ENCODE results near the gene LIPE. TPM values are rescaled to one million over a fixed set of nuclear protein-coding genes. Genes with fewer than 3 reads are reported as not detected.

Gene LIPE
- total and polyA plus RNA-seq, 3 experiments from 2014 or later = 5.0 to 22.7 (median 22.2) TPM

DNA sequence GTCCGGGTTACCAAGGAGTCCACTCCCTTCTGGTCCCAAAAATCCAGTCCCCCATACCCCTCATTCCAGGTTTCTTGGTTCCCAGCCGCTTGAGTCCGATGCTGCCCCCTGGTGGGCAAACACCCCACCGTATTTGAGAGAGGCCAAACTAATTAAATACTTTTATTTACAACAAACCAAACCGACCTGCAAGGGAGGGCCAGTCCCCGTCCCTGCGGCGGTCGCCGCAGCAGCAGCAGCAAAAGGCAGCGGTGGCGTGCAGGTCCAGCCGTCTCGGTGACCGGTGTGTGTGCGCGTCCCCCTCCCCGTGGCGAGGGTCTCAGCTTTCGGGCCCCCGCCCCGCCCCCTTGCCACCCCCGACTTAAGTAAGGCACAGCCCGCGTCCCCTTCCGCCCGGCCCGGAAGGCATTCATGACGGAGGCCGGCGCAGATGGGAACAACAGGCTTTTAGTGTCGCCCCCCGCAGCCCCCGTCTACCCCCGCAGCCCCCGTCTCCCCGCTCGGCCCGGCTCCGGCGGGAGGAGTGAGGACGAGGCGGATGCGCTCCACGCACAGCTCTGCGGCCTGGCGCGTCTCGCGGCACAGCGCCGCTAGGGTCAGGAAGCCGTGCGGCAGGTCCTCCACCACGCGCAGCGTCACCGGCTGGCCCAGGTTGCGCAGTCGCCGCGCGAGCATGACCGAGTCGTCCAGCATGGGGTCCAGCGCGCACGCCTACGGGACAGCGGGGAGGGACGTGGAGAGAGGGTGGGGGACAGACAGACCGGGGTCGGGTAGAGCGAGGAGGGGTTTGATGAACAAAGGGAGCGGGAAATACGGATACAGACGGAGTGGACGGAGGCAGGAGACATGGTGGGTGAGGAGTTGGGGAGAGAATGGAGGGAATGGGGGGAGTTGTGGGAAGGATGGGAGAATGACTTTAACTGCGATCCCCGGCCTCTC, 25.6 kb downstream of the LIPE start:
- H3K27ac Mint-ChIP-seq = peak overlapping the region; percentile 22 to 89 (median 81)
- peaks cover 32 to 50% (median 39%) of the 10 kb centered on the region in 3 donors for H3K4me1 Mint-ChIP-seq

DNA sequence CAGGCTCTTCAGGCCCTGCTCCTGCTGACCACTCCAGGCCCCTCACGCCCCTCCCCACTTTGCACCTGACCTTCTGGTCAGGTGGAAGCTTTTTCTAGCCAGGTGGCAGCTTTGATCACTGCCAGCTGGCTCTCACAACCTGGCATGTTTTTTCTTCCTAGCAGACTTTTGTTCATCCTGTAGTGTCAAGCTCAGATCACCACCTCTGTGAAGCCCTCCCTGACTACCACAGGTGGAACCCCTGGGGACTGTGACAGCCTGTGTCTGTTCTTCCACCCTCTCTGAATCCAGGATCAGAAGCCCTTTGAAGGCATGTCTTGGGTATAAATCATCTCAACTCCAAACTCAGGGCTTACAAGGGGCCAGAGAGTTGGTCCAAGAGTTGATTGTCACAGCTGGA, 26.8 kb downstream of the LIPE start:
- Mint-ChIP-seq H3K9me3 (no peaks in the 10 kb centered on the region), H3K27ac (peak overlapping the region in 7 of 8 donors; percentile 8 to 85 (median 64)), H3K4me1 (peaks cover 35 to 54% (median 42%) of the 10 kb centered on the region in 3 donors), H3K4me3 (peak overlapping the region; percentile 20 to 85 (median 70)), H3K27me3 (no peaks in the 10 kb centered on the region), H3K36me3 (peaks cover 0 to 5% (median 0%) of the 10 kb centered on the region in 3 donors)
- Histone ChIP-seq H3K4me1 (ENCODE audit: insufficient read depth, low read length) (peaks cover 23% of the 10 kb centered on the region), H3K4me3 (ENCODE audit: low read length) (no peak overlapping the region), H3K27me3 (ENCODE audit: insufficient read depth, low read length, poor library complexity, severe bottlenecking) (no peaks in the 10 kb centered on the region), H3K9me3 (ENCODE audit: low read length) (no peaks in the 10 kb centered on the region), H3K36me3 (ENCODE audit: insufficient read depth, low read length) (no peaks in the 10 kb centered on the region), H3K27ac (ENCODE audit: low read depth, low read length) (no peak overlapping the region)
- CTCF ChIA-PET = interaction anchor here (0.7 to 2.5 kb wide), 9 partner anchors 11 to 292 kb away, joined by 3 to 11 read pairs (median 3); partner anchors contain the start of gene POU2F2
- POLR2A ChIA-PET = no interaction called here
- no peak for DNase-seq

More for the DNA sequence above, 25.6 kb downstream of the LIPE start:
- Histone ChIP-seq H3K4me1 (ENCODE audit: insufficient read depth, low read length) (peaks cover 19% of the 10 kb centered on the region), H3K9me3 (ENCODE audit: low read length) (no peaks in the 10 kb centered on the region), H3K27ac (ENCODE audit: low read depth, low read length) (peak overlapping the region; percentile 38), H3K27me3 (ENCODE audit: insufficient read depth, low read length, poor library complexity, severe bottlenecking) (no peaks in the 10 kb centered on the region), H3K4me3 (ENCODE audit: low read length) (peak overlapping the region; percentile 59), H3K36me3 (ENCODE audit: insufficient read depth, low read length) (no peaks in the 10 kb centered on the region)
- peaks cover 0 to 7% (median 0%) of the 10 kb centered on the region in 3 donors for H3K36me3 Mint-ChIP-seq
- peak overlapping the region; percentile 81 to 92 (median 84) for H3K4me3 Mint-ChIP-seq
- peak; percentile 61 to 83 (median 70) for DNase-seq
- H3K27me3 Mint-ChIP-seq = no peaks in the 10 kb centered on the region
- ChIA-PET POLR2A (no interaction called here), CTCF (interaction anchor here (0.7 to 2.5 kb wide), 9 partner anchors 9 to 293 kb away, joined by 3 to 11 read pairs (median 4); partner anchors contain the start of gene POU2F2)
- no peaks in the 10 kb centered on the region for H3K9me3 Mint-ChIP-seq

DNA sequence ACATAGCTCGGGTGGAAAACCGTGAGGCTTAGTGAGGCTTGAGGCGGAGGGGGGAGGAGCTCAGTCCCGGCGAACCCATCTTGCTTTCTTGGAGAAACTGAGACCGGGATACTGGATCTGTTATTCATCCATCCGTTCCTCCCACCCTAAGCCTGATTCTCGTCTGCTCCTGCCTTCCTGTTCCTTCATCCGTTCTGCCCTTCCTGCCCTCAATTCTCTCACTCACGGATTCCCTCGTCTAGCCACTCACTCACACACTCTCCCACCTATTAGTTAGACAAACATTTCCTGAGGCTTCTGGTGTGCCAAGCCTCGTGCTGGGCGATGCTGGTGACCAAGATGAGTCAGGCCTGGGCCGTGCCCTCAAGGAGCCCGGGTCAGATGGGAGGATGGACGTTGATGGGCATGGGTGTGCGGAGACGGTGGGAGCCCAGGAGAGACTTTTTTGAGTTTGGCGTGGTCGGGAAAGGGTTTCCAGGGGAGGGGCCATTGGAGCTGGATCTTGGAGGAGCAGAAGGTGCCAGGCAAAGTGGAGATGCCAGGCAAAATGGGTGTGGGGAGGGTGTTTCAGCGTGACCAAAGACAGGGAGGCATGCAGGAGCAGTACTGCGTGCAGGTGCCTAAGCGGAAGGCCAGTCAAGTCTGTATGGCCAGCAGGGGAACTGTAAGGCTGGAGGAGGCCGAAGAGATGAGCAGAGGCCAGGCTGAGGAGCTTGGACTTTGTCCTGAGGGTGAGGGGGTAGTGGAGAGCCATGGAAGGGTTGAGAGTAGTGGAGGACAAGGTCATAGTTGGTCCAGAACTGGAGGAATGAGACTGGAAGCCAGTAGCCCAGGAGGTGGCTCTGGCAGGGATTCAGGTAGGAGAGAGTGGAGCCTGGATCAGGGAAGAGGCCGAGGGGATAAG, 29.7 kb downstream of the LIPE start:
- Mint-ChIP-seq H3K27me3 (no peaks in the 10 kb centered on the region), H3K4me3 (peak overlapping the region; percentile 82 to 95 (median 91)), H3K36me3 (no peaks in the 10 kb centered on the region), H3K27ac (peak overlapping the region; percentile 59 to 96 (median 95)), H3K9me3 (no peaks in the 10 kb centered on the region), H3K4me1 (peaks cover 35 to 54% (median 42%) of the 10 kb centered on the region in 3 donors)
- H3K4me1 ChIP-seq (ENCODE audit: insufficient read depth, low read length) = peaks cover 23% of the 10 kb centered on the region
- no peaks in the 10 kb centered on the region for H3K27me3 ChIP-seq (ENCODE audit: insufficient read depth, low read length, poor library complexity, severe bottlenecking)
- H3K36me3 ChIP-seq (ENCODE audit: insufficient read depth, low read length) = no peaks in the 10 kb centered on the region
- CTCF ChIA-PET = interaction anchor here (0.9 to 1.7 kb wide), 2 partner anchors 11 to 43 kb away, joined by 4 to 6 read pairs; no protein-coding TSS in a partner anchor
- no peaks in the 10 kb centered on the region for H3K9me3 ChIP-seq (ENCODE audit: low read length)
- POLR2A ChIA-PET = interaction anchor here (0.8 to 1.9 kb wide), 4 partner anchors 26 to 141 kb away, joined by 3 to 7 read pairs (median 4); partner anchors contain the start of gene CEACAM1
- H3K4me3 ChIP-seq (ENCODE audit: low read length) = peak overlapping the region; percentile 92
- no peak for DNase-seq
- peak overlapping the region; percentile 69 for H3K27ac ChIP-seq (ENCODE audit: low read depth, low read length)

DNA sequence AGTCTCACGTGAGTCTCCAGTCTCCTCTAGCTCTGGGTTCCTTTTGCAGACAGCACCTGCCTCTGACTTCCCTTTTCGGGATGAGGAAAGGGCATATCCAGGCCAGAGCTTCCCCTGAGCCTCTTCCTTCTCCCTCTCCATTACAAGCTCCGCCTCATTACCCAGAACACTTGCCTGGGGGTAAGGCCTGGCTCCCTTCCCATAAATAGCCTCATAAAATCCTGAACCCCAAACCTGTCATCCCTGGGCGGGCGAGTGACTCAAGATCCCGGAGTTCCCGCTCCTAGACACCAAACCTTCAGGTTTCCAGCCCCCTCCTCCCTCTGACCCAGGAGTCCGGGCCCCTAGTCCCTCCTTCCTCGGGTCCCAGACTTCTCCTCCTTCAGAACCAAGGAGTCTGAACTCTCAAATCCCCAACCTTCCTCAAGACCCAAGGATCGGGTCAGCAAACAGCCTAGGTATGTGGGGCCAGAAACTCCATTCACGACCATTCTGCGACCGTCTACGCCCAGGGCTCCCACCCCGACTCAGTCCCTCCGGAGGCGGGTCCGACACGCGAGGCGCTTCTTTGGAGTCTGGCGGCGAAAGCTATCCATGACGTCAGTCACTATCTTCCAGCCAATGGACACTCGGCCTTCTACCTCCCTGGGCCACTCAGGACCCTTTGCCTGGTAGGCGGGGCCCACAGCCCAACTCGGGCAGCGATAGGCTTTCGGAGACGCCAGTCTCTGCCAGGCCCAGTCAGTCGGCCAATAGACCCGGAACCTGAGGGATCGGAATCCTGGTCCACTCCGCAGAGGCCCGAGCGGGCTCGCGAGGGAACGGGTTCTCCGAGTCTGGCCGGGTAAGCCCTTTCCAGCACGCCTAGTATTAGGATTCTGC, 30.6 kb downstream of the LIPE start:
- ChIA-PET POLR2A (interaction anchor here (0.6 to 1.9 kb wide), 4 partner anchors 27 to 186 kb away, joined by 3 to 7 read pairs (median 4); no protein-coding TSS in a partner anchor), CTCF (interaction anchor here (0.9 to 1.7 kb wide), 2 partner anchors 10 to 44 kb away, joined by 4 to 6 read pairs; no protein-coding TSS in a partner anchor)
- no peaks in the 10 kb centered on the region for H3K36me3 ChIP-seq (ENCODE audit: insufficient read depth, low read length)
- H3K27me3 ChIP-seq (ENCODE audit: insufficient read depth, low read length, poor library complexity, severe bottlenecking) = no peaks in the 10 kb centered on the region
- no peaks in the 10 kb centered on the region for H3K9me3 ChIP-seq (ENCODE audit: low read length)
- H3K27me3 Mint-ChIP-seq = peaks cover 3 to 4% of the 10 kb centered on the region in 2 donors
- peak overlapping the region; percentile 92 for H3K4me3 ChIP-seq (ENCODE audit: low read length)
- H3K27ac Mint-ChIP-seq = peak overlapping the region; percentile 59 to 99 (median 95)
- peaks cover 23% of the 10 kb centered on the region for H3K4me1 ChIP-seq (ENCODE audit: insufficient read depth, low read length)
- H3K27ac ChIP-seq (ENCODE audit: low read depth, low read length) = peak overlapping the region; percentile 69
- peaks cover 35 to 46% (median 42%) of the 10 kb centered on the region in 3 donors for H3K4me1 Mint-ChIP-seq
- no peaks in the 10 kb centered on the region for H3K36me3 Mint-ChIP-seq
- peak overlapping the region; percentile 82 to 95 (median 91) for H3K4me3 Mint-ChIP-seq
- DNase-seq = peak; percentile 84 to 94 (median 89)
- H3K9me3 Mint-ChIP-seq = no peaks in the 10 kb centered on the region

DNA sequence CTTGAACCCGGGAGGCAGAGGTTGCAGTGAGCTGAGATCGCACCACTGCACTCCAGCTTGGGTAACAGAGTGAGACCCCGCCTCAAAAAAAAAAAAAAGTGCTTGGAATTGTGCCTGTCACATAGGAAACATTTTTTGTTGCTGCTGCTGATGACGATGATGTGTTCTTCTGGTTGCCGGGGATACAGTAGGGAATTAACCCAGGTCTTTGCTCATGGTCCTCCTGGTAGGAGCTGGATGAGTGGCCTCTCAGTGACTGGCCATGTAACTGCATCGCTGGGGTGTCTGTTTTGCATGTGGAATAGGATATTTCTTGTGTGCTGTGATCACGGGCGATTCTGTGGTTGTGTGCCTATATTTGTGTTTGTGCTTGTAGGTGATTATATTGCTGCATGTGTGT, 32.4 kb downstream of the LIPE start:
- Mint-ChIP-seq H3K27ac (peak overlapping the region in 3 of 8 donors; percentile 5 to 88 (median 24)), H3K4me3 (no peak overlapping the region), H3K4me1 (peaks cover 23 to 30% (median 28%) of the 10 kb centered on the region in 3 donors), H3K36me3 (no peaks in the 10 kb centered on the region), H3K9me3 (no peaks in the 10 kb centered on the region), H3K27me3 (peaks cover 11 to 17% of the 10 kb centered on the region in 2 donors)
- DNase-seq = no peak
- H3K4me3 ChIP-seq (ENCODE audit: low read length) = no peak overlapping the region
- H3K9me3 ChIP-seq (ENCODE audit: low read length) = no peaks in the 10 kb centered on the region
- H3K36me3 ChIP-seq (ENCODE audit: insufficient read depth, low read length) = no peaks in the 10 kb centered on the region
- ChIA-PET POLR2A (no interaction called here), CTCF (interaction anchor here (1.2 to 1.6 kb wide), 2 partner anchors 9 to 16 kb away, joined by 3 read pairs; no protein-coding TSS in a partner anchor)
- peaks cover 16% of the 10 kb centered on the region for H3K4me1 ChIP-seq (ENCODE audit: insufficient read depth, low read length)
- no peaks in the 10 kb centered on the region for H3K27me3 ChIP-seq (ENCODE audit: insufficient read depth, low read length, poor library complexity, severe bottlenecking)
- H3K27ac ChIP-seq (ENCODE audit: low read depth, low read length) = no peak overlapping the region

DNA sequence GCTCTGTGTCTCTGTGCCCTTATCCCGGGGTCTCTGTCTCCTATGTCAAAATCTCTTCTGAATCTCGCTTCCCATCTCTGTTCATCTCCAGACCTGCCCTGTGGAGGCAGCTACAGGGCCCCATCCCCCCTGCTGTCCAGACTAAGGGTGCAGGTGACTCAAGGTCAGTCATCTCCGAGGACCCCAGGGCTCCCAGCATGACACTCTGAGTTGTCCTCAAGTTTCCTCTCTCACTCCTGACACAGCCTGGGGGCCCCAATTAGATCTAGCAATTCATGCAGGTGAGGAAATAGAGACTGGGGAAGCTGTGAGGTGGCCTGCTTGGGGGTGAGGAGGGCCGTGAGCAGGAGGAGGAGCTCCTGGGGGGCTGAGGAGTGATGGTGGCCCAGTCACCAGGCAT, 35.0 kb downstream of the LIPE start:
- Histone ChIP-seq H3K9me3 (ENCODE audit: low read length) (no peaks in the 10 kb centered on the region), H3K4me3 (ENCODE audit: low read length) (no peak overlapping the region), H3K4me1 (ENCODE audit: insufficient read depth, low read length) (peaks cover 6% of the 10 kb centered on the region), H3K27ac (ENCODE audit: low read depth, low read length) (no peak overlapping the region), H3K36me3 (ENCODE audit: insufficient read depth, low read length) (no peaks in the 10 kb centered on the region), H3K27me3 (ENCODE audit: insufficient read depth, low read length, poor library complexity, severe bottlenecking) (peaks cover 4% of the 10 kb centered on the region)
- CTCF ChIA-PET = no interaction called here
- peaks cover 19 to 26% of the 10 kb centered on the region in 2 donors for H3K27me3 Mint-ChIP-seq
- peaks cover 7 to 11% (median 9%) of the 10 kb centered on the region in 3 donors for H3K4me1 Mint-ChIP-seq
- no peak overlapping the region for H3K27ac Mint-ChIP-seq
- POLR2A ChIA-PET = no interaction called here
- H3K9me3 Mint-ChIP-seq = no peaks in the 10 kb centered on the region
- no peak for DNase-seq
- H3K36me3 Mint-ChIP-seq = no peaks in the 10 kb centered on the region
- H3K4me3 Mint-ChIP-seq = no peak overlapping the region

DNA sequence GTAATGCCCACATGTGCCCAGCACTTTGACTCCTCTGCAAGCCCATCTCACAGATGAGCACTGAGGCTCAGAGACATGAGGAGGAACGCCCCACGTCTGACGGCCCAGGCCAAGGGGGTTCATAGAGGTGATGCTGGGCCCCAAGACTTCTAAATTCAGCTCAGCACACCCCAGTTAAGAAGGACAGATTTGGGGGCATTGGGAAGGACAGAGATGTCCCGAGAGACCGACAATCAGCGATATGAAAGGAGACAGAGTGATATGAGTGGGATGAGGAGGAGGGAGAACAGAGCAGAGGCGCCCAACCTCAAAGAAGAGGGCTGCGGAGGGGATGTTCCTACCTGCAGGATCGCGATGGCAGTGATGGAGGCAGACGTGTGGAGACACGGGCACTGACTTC, 37.3 kb downstream of the LIPE start, which contains the start of gene CNFN:
CNFN (minus strand) TSS at position 399 of the 400 bp plus-strand sequence. CDS start 1,260 bp downstream, outside the sequence.
- H3K36me3 Mint-ChIP-seq = no peaks in the 10 kb centered on the region
- DNase-seq = no peak
- H3K4me1 Mint-ChIP-seq = peaks cover 5 to 7% (median 6%) of the 10 kb centered on the region in 3 donors
- H3K4me1 ChIP-seq (ENCODE audit: insufficient read depth, low read length) = peaks cover 6% of the 10 kb centered on the region
- no peaks in the 10 kb centered on the region for H3K36me3 ChIP-seq (ENCODE audit: insufficient read depth, low read length)
- no peak within 1 kb of the TSS for H3K4me3 ChIP-seq (ENCODE audit: low read length)
- no peak within 1 kb of the TSS for H3K27ac ChIP-seq (ENCODE audit: low read depth, low read length)
- peaks cover 4% of the 10 kb centered on the region for H3K27me3 ChIP-seq (ENCODE audit: insufficient read depth, low read length, poor library complexity, severe bottlenecking)
- no peaks in the 10 kb centered on the region for H3K9me3 ChIP-seq (ENCODE audit: low read length)
- CTCF ChIA-PET = interaction anchor here (0.7 kb wide), 1 partner anchor 11 kb away, joined by 3 read pairs; no protein-coding TSS in a partner anchor
- POLR2A ChIA-PET = no interaction called here
- peak within 1 kb of the TSS in 1 of 8 donors; percentile 25 for H3K27ac Mint-ChIP-seq
- peaks cover 28 to 37% of the 10 kb centered on the region in 2 donors for H3K27me3 Mint-ChIP-seq
- no peak within 1 kb of the TSS for H3K4me3 Mint-ChIP-seq
- no peaks in the 10 kb centered on the region for H3K9me3 Mint-ChIP-seq
